Left cardiac atrium (tissue), 4 donors: ENCODE results near the gene PKM. TPM values are rescaled to one million over a fixed set of nuclear protein-coding genes. Genes with fewer than 3 reads are reported as not detected.
A peak's percentile ranks its signal among the peaks of the same experiment; 100 is the strongest.

ENCODE experiments used
- ATAC-seq, 2 donors: fragments of 200-7000 bp; cut with Tn5 transposase; one replicate each; pipeline ENCODE4 v1.9.1; 2020; ENCODE audit warnings: mild to moderate bottlenecking in 2 of 2, moderate library complexity in 2 of 2
- DNase-seq: peaks from one replicate; pipeline ENCODE4 v3.0.0-alpha.2; 2020
- intact Hi-C, 2 donors: fragments of 100-400 bp; cut with DNase I; formaldehyde crosslinking; loops; one replicate each; pipeline versions ENCODE4 v1.14.1 to v1.15.1; 2022 to 2023
- total RNA-seq, 2 donors: library from RNA; stranded (reverse); fragmentation: NEBNext Ultra II Directional; extraction: Animal tissue kit (Norgen Biotek cat#: 25700); gene quantifications; one replicate each; pipeline ENCODE4 v1.2.1, GENCODE V29; 2021
- donor health status: DM: no; HTN: yes; CAD: no.
- donor health status: DM: no; HTN: yes; CAD: no; lungs with severe emphysema.
- donor health status: DM: yes; HTN: yes; CAD: no.
- donor health status: Dilated cardiomyopathy.

Gene PKM
- total RNA-seq, 2 donors from 2014 or later = 881 to 1,100 TPM

GRCh38 chr15:72169921-72170611 is 60.9 kb downstream of the PKM start:
- DNase-seq (no peak), ATAC-seq (no peak)
- intact Hi-C loops = no loop called here

- ATAC-seq = peak in 1 of 2 donors; percentile 21
- DNase-seq = no peak
- intact Hi-C loops = no loop called here
Observed at GRCh38 chr15:72169236-72169920, 61.6 kb downstream of the PKM start.

GRCh38 chr15:72168808-72169190 is 62.2 kb downstream of the PKM start:
- ATAC-seq (peak in 1 of 2 donors; percentile 34), DNase-seq (no peak)
- intact Hi-C loops = no loop called here

GRCh38 chr15:72168131-72168807 is 62.7 kb downstream of the PKM start:
- intact Hi-C loops = no loop called here
- ATAC-seq (peak; percentile 60 to 69), DNase-seq (peak; percentile 43)

GRCh38 chr15:72167445-72167844 is 63.5 kb downstream of the PKM start:
- no peak for ATAC-seq
- intact Hi-C loops = no loop called here
- DNase-seq = no peak

- ATAC-seq = no peak
- no peak for DNase-seq
- intact Hi-C loops = no loop called here
Observed at GRCh38 chr15:72166716-72167417, 64.1 kb downstream of the PKM start.

- ATAC-seq (no peak), DNase-seq (no peak)
- intact Hi-C loops = no loop called here
Observed at GRCh38 chr15:72163719-72164118, 67.3 kb downstream of the PKM start.

- ATAC-seq (no peak), DNase-seq (no peak)
- intact Hi-C loops = no loop called here
Observed at GRCh38 chr15:72162569-72162968, 68.4 kb downstream of the PKM start.

GRCh38 chr15:72161361-72162132 is 69.4 kb downstream of the PKM start:
- intact Hi-C loops = no loop called here
- no peak for ATAC-seq
- no peak for DNase-seq

- DNase-seq = no peak
- ATAC-seq = no peak
- intact Hi-C loops = no loop called here
Observed at GRCh38 chr15:72160696-72161245, 70.2 kb downstream of the PKM start.

- DNase-seq = no peak
- intact Hi-C loops = loop anchor here in 1 of 2 donors (5.0 kb wide), 1 partner anchor 415 kb away; no protein-coding TSS in a partner anchor
- ATAC-seq = no peak
Observed at GRCh38 chr15:72156928-72157327, 74.1 kb downstream of the PKM start.

- DNase-seq (peak; percentile 87), ATAC-seq (peak; percentile 91 to 97)
- intact Hi-C loops = loop anchor here in 1 of 2 donors (5.0 kb wide), 1 partner anchor 414 kb away; no protein-coding TSS in a partner anchor
Observed at GRCh38 chr15:72155635-72156616, 75.1 kb downstream of the PKM start.

GRCh38 chr15:72155003-72155621 is 75.9 kb downstream of the PKM start:
- peak; percentile 76 for DNase-seq
- ATAC-seq = peak; percentile 65 to 68
- intact Hi-C loops = loop anchor here in 1 of 2 donors (5.0 kb wide), 1 partner anchor 413 kb away; no protein-coding TSS in a partner anchor

GRCh38 chr15:72154316-72154715 is 76.7 kb downstream of the PKM start:
- no peak for ATAC-seq
- intact Hi-C loops = no loop called here
- no peak for DNase-seq

- intact Hi-C loops = no loop called here
- ATAC-seq (no peak), DNase-seq (no peak)
Observed at GRCh38 chr15:72153269-72154000, 77.6 kb downstream of the PKM start.
